Hindlimb muscle (tissue), 1 donor: ENCODE results near the gene TRA2B. TPM values are rescaled to one million over a fixed set of nuclear protein-coding genes. Genes with fewer than 3 reads are reported as not detected.

ENCODE experiments used
- DNase-seq: peaks from one replicate; pipeline ENCODE4 v3.0.0-alpha.2; 2013
- polyA plus RNA-seq: library from polyadenylated mRNA; unstranded; fragments of 120-200 nt; gene quantifications from one replicate; pipeline ENCODE4 v1.2.1, GENCODE V29; 2013; ENCODE audit not compliant: insufficient read length

The TRA2B gene
- polyA plus RNA-seq, 1 donor: 163 TPM

GRCh38 chr3:185950728-185951127 lies 12.9 kb upstream of the TRA2B start:
- no peak for DNase-seq

- DNase-seq: no peak
Measured at GRCh38 chr3:185949515-185949914, 11.7 kb upstream of the TRA2B start.

DNA sequence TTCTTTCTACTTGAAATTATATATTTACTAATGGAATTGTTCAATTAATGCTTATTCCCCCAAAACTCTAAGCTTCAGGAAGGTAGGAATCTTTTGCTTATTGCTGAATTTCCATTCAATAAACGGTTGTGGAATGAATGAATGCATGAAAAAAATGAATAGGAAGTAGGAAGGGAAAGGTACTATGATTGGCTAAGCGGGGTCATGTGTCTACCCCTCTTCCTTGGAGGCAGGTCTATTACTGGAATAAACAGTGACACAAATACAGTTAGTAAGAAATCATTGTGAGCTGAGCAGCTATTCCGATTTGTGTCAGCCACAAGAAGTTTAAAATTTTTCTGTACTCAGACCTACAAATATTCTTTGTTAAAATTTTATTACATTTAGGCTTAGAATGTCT lies 10.5 kb upstream of the TRA2B start:
- DNase-seq: no peak

GRCh38 chr3:185943760-185944106 lies 5.9 kb upstream of the TRA2B start:
- no peak for DNase-seq

DNA sequence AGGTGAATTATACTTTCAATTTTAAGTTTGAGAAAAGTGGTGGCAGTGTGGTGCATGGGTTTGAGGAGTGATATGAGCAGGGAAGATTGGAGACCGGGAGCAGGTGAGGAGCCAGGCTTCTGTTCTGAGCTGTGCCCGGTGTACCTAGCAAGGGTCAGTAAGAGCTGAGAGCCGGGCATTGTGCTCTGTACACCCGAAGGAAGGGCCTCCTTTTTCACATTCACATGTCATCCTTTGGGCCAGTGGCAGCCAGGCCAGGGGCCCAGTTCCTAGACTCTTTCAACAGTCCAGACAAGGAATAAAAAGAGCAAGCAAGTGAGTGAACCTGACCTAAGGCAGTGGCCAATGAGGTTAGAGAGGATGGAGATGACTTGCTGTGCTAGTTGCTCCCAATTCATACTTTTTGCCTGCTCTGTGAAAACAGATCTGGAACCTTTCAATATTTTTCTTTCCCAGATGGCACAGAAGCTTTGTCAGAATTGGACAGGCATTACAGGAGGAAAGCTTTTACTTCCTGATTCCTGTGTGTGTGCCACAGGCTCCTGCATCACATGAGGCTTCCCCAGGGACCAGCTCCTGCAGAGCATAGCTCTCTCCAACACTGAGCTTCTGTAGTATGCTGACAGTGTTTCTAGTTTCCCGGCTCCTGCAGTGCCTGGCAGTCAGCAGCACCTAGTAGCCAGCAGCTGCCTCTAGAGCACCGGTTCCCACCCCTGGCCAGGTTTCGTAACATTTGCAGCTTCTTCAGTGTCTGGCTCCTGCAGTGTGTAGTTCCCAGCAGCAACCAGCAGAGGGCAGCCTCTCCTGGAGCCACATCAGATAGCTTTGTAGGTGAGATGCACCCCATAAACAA lies 5.3 kb upstream of the TRA2B start:
- DNase-seq: peak; percentile 59

DNA sequence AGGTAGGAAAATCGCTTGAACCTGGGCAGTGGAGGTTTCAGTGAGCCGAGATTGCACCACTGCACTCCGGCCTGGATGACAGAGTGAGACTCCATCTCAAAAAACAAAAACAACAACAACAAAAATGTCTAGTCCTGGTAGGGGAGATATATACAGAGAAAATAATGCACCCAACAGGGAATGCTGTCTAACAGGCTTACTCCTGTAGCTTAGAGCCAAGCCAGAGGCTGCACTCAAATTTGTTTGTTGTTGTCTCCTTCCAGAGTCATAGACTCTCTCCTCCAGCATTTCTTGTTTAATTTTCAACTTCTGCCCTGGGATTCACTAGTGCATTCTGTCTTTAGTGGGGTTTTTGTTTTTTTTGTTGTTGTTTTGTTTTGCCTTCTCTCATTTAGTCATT lies 4.6 kb upstream of the TRA2B start:
- DNase-seq: no peak

DNA sequence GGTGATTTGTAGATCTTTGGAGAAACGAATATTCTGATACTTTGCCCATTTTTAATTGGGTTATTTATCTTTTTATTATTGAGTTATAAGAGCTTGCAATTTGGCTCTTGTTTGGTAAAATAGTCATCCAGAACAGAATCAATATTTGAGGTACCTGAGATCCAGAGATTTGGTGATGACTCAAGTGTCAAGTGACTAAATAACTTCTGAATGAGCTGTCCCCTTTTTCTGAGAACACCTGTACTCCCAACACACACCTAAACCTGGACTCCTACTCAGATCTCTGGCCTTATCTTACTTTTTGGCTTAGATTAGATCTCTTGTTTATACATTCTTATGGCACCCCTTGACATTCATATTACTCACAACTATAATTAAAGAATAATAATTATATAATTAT lies 3.1 kb upstream of the TRA2B start:
- DNase-seq: no peak

GRCh38 chr3:185939721-185940120 lies 1.9 kb upstream of the TRA2B start:
- DNase-seq: no peak

DNA sequence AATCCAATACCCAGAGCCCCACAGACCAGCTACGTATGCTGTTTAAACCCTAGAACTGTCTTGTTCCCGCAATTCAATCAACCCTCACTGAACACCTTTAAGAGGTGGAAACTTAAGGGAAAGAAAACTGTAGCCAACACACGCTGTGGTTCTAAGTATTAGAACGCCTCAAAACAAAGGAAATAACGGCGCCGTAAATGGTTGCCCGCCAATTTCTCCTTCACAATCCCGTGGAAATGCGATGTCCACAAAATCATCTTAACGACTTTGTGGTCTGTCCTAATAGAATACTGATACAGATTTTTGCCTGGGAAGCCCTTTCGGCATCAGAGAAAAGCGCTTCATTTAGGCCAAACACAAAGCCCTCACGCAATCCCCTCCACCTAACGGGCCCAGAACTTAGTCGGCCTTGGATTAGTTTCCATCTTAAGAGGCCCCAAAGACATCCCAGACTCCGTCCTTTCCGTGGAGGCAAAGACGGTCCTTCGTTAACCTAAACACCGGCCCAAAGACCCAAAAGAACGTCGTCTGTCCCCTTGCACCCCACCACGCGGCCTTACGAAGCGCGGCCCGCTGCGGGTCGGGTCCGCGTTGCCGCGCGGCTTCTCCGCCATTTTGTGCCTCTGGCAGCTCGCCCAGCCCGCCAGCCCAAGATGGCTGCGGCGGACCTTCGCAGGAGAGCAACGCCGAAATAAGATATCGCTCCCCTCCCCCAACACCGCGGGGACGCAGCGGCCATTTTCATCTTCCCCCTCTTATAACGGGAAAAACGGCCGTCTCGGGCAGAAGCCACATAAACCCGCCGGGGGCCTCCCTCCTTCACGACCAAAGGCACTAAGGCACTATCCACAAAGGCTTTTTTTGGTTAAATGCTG lies 763 bp downstream of the TRA2B start:
- peak; percentile 93 for DNase-seq

GRCh38 chr3:185936273-185936629 lies 1.6 kb downstream of the TRA2B start:
- no peak for DNase-seq

DNA sequence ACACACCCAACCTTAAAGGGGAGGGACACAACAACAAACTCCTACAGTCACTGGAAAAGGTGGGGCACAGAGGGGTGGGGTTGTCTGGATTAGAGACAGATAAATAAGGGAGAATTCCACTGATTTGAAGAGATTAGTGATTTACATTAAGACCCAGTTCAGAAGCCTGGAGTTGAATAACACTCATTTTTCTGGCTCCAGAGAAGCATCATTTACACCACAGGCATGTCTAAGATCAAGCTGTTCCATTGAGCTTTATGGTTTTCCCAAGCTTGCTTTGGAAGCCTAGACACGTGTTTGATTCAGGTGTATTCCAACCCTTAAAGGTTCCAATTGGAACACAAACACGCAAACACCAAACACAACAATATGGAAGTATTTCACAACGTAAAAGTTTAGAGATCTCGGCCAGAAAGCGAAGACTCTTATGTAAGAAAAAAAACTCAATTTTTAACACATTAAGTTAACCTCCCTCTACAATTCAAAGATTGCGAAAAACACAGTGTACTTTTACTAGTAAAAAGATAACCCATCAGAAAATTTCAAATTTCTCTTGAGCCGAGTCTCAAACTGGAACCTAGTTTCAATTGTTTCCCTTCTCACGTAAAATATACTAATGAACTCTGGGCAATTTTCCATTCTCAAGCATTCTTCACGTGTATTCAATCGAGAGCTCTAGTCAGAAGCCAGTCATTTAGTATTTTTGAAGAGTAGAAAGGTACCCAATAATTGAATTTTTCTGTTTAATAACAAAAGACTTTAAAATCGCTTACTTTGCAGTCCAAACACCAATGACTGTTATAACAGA lies 2.1 kb downstream of the TRA2B start:
- no peak for DNase-seq

DNA sequence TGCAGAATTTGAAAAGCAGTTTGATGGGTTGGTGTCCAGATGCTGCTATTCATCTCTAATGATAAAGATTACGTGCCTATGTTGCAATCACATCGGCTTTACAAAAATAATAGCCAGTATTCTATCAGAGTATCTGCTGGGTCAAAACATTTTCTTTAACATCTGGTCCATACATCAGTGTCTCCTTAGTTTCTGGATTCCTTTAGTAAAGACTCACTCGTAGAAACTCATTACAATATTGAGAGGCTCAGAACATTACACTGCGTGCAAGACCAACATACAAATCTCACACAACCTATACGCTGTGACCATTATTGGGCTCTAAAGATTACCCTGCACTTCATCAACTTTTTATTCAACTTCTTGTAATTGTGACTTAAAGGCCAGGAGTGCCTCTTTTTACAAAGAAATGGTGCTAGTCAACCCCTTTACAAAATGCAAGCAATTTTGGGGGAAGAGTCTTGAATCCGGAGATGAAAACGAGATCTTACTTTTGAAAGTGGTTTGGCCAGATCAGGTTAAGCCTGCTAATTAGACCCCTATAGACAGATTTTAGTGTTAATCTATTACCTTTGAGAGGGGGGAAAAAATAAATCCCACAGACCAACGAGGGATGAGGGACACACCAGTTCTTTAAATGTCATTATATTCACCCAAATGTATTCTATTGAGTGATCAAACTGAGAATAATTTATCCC lies 2.9 kb downstream of the TRA2B start:
- DNase-seq: no peak

- DNase-seq: no peak
Measured at GRCh38 chr3:185934174-185934557, 3.6 kb downstream of the TRA2B start.

DNA sequence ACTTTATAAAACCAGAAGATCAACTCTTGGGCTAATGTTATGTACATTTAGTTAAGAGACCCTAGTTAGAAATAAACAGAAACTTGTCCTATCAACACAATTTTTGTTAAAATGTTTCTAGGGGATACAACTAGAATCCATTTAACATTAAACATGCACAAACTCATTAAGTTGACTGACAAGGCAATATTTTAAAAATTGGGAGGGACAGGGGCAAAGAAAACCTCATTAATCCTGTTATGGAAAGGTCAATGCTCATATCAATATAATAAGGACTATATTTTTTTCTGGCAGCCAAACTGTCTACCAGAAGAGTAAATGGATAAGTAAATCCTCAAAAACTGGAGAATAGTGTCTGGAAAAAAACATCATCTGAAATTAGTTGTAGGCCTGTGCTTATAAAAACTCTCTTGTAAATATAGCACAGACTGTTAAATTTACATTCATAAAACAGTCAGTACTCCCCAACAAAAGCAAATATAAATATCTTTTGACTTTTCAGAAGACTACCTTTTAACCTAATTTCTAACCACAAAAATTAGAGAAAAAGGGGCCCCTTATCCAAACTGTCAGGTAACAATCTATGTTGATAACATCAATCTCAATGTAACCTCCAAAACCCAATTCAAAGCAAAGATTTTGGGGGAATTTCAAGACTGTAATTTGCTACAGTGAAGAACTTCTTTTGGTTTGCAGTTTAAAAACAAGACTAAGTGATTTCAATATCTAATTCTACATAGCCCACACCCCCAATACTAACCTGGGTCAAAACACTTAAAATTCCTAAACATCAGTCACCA lies 4.2 kb downstream of the TRA2B start:
- DNase-seq: no peak

DNA sequence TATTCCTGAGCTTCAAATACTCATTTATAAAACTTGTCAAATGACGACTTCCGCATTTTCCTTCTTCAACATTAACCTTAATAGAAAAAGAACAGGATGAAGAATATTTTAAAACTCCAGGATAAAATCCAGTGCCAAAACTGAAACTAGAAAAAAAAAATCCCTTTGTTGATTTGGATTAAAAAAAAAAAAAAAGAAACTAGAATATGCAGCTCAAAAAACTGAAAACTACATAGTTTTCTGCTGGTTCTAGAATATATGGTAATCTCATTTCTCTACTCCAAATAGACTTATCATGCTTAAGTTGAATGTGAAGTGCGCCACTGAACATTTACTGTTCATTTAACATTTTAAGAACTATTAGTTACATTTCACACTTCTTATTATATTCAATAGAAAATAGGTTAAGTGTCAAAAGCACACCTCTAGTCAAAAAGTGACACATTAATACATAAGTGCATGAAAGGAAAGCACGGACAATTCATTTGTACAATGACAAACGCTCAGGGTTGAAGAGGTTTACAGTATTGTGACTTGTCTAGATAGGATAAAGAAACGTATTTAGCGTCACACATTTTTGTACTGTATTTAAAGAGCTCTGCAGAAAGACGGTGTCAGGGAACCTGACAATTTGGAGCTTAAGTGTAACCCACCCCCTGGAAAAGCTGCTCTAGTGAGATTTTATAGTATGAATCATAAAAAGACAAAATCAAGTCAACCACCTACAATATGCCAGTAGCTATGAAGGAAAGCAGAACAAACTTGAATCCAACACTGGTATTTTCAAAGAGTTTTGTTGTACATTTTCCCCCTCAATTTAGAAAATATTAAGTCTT lies 5.8 kb downstream of the TRA2B start:
- DNase-seq: no peak

GRCh38 chr3:185930393-185931107 lies 7.3 kb downstream of the TRA2B start:
- no peak for DNase-seq

DNA sequence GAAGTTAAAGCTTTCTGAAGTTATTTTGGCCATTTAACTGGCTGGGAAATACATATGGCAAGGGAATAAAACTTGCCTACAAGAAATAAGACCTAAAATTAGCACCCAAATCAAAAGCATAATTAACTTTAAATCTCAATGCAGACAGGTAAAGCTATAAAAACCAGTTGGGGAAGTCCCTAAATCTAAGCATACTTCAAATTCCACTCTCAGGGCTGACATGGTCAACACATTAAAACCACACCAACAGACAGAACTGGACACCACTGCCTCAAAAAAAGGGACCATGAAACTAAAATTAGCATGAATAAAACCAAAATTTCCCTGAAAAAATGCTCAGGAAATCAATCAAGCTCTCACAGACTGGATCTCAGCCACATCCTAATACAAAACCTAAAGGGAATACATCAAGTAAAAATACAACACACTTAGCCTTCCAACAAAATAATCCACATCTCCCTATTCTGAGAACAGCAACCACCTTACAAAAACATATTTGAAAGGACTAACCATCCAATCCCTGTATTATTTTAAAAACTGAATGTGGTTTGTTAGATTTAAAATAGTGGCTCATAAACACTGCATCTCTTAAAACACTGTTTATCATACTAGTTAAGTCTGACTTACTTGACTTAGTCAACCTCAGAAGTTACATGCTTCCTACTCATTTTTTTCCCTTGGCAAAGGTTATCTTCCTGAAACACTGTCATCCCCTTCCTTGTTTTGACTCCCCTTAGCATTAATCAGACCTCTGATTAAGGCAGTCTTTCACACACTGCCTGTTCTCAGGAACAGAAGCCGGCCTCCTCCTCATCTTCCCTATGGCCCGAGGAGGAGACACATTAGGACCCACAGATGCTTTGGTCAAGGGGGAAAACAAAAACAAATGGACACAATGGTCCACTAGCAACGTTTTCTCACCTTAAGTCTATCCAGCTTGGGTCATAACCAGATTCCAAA lies 8.3 kb downstream of the TRA2B start:
- DNase-seq: no peak

DNA sequence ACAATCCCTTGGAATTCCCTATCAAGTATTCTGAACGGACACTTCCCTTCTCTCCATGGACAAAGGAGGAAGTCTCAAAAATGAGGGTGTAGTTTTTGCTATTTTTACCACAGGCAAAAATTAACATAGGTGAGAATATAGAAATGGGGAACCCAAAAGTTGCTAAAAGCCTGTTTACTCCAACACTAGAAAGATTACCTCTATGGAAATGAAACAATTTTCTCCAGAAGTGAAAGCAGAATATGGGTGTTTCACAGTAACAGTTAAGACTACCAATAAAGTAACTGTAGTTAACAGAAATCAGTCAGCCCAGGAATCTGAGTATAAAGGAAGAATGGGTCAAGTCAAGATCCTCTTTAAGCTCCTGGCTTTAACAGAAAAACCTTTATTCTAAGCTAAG lies 9.3 kb downstream of the TRA2B start:
- DNase-seq: no peak
